HG03469 (cell line): ENCODE measurements around the gene PINK1.

Experiments
- ATAC-seq: cut with Tn5 transposase; IDR thresholded peaks from one replicate; pipeline ENCODE4 v1.9.1; 2021; ENCODE audit warnings: mild to moderate bottlenecking, moderate library complexity, moderate number of reproducible peaks; ENCODE audit not compliant: unreplicated experiment

Gene PINK1

DNA sequence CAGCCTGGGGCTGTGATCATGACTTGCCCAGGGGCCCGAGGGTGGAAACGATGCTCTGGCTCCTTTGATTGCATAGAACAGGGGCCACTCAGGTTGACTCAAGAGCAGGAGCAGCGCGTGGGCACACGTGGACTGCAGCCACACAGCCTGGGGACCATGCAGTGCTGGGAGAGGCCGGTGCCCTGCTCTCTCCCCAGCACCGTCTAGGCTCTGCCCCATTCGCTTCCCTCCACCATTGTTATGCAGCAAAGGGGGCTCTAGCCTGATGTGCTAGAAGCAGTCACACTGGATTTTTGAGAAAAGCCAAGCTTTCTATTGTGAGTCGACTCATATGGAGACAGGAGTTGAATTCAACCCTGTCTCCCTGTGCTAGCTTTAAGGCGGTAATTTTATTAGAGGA, 8.7 kb downstream of the PINK1 start:
- ATAC-seq, result no peak

DNA sequence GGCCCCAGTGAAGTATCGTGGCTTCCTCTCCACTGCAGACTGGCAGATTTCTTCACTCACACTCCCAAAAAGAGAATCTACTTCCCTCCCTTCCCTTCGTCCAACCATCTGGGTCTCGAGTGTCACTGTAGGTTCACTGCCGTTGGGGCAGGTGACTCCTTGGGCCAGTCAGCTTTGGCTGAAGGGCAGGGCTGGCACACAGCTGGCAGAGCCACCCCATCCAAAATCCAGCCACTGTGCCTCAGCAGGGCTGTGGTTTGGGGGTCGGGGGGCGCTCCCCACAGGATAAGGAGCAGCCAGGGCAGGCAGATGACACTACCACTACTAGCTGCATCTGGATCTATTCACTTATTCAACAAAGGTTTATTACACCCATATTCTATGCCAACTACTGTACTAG, 9.8 kb downstream of the PINK1 start:
- no peak for ATAC-seq

DNA sequence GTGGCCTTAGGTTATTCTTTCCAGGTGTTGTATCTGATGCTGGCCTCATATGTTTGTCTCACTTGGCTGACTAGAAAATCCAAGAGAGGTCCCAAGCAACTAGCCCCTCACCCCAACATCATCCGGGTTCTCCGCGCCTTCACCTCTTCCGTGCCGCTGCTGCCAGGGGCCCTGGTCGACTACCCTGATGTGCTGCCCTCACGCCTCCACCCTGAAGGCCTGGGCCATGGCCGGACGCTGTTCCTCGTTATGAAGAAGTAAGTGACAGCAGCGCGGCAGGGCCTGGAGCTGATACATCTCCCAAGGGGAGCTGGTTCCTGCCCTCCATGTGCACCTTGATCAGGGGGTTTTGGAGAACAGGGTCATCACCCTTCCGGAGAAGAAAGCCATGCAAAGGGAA, 11.2 kb downstream of the PINK1 start:
- ATAC-seq, result no peak

DNA sequence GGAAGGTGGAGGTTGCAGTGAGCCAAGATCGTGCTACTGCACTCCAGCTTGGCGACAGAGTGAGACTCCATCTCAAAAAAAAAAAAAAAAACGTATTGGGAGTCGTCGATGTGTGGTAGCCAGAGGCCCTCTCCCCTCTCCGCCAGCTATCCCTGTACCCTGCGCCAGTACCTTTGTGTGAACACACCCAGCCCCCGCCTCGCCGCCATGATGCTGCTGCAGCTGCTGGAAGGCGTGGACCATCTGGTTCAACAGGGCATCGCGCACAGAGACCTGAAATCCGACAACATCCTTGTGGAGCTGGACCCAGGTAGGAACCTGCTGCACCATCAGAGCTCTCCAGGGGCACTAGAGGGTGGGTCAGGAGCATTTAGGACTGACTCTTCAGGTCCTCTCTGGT, 12.2 kb downstream of the PINK1 start:
- no peak for ATAC-seq

DNA sequence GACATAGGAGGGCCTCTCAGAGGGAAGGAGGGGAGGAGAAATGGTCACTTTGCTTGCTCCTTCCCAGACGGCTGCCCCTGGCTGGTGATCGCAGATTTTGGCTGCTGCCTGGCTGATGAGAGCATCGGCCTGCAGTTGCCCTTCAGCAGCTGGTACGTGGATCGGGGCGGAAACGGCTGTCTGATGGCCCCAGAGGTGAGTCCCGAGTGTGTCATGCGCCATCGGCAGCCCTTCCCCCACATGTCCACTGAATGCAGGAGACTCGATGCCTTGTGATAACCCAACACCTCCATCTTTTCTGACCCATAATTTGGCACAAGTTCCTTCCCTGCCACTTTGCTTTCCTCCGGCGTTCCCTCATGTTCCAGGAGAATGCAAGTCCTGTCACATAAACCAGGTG, 15.2 kb downstream of the PINK1 start:
- no peak for ATAC-seq

DNA sequence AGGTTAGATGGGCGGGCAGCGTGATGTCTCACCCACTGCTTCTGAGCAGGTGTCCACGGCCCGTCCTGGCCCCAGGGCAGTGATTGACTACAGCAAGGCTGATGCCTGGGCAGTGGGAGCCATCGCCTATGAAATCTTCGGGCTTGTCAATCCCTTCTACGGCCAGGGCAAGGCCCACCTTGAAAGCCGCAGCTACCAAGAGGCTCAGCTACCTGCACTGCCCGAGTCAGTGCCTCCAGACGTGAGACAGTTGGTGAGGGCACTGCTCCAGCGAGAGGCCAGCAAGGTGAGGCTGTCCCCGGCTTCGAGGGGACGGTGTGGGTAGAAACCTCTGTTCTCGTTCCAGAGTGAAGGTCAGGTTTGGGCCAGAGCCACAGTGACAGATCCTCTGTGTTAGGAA, 15.7 kb downstream of the PINK1 start:
- ATAC-seq, result no peak

DNA sequence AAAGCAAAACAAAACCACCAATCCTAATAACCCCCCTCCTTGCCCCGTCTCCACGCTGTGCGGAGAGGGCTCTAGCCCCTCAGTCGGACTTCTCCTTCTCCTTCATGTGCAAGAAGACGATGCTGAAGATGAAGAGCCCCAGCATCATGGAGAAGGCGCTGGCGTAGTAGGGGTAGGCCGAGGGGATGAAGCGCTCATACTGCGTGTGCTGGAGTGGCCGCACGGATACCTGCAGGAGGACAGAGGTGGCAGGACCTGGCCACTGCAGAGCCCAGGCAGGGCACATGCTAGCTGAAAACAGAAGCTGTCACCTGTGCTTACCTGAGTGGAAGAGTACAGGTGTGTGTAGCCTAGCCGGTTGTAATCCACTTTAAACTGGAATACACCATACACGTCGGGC, 19.0 kb downstream of the PINK1 start:
- ATAC-seq, result no peak

DNA sequence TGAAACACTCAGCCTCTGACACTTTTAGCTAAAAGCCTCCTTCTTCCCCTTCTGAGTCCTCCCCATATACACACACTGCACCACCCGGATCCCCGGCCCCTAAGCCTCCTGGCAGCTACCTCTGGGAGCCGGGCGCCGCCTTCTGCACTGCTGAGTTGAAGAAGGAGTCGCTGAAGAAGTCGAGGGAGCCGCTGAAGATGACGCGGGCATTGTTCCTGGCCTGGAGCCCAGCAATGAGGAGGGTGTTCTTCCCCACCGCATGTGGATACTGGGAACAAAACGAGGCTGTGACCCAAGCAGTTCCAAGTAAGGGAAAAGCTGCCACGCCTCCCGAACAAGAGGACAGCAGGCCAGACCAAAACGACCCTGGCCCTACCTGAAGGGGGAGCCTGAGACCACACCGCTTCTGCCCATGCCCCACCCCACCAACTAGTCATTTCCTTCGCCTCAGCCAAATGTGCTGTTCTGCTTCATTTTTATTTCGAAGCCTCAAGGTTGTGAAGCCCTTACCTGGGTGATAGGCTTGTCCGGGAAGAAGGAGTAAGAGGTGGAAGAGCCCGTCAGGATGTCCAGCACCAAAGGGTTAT, 20.9 kb downstream of the PINK1 start:
- no peak for ATAC-seq

DNA sequence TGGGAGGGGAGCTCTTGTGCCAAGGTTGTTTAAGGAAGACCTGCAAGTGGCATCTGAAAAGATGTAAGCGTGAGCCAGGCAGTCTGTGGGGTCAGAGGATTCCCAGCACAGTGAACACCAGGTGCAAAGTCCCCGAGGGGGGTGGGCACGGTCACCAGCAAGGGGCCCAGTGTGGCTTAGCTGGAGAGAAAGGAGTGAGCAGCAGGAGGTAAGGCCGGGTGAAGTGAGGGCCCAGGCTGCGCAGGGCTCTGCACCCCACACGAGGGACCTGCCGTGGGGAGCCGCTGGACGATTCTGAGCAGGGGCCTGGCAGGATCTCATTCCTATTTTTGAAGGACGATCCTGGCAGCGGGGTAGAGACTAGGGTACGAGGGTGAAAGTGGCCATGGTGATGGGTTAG, 23.8 kb downstream of the PINK1 start:
- ATAC-seq, result no peak

DNA sequence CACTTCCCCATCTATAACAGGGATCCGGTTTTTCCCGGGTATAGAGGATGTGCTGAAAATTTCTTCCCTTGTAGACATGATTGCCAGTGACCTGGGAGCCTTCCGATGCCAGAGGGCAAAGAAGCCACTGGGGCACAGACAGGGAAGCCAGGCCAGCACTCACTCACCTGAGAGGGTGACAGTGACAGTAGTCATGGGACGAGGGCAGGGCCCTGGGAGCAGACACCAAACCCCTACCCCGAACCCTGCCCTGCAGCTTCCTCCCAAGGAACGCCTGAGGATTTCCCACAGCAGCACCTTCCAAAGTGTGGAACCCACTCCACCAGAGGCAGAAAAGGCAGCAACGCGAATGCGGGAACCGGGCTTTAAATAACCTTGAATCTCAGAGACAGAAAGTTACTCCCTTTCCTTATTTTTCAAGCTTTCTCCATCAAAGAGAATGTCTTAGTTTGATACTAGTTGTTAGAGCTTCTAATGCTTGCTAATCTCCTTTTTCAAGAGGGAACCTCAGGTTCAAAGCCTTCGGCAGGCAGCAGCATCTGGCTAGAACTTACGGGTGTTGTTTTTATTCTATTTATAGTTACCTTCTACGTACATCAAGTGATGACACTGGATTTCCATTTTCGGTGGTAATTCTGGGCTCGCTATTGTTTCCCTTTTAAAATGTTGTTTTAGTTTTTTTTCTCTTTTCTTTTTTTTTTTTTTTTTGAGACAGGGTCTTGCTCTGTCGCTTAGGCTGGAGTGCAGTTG, 25.1 kb downstream of the PINK1 start:
- no peak for ATAC-seq

DNA sequence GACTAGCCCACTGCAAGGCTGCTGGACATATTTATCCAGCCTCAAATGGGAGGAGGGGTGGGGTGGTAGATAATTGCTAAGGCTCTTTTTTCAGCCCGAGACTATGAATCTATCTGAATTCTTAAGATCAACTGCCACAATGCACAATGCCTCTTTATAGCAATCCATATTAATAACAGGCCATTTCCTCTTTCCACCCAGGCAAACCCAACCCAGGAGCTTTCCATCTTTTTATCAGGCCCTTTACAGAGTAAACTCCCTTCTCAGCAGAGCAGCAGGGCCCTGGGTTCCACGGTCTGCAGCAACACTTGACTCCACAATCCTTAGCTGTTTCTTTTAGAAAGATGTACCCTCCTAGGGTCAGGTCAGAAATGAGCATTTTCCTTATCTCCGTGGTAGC, 27.1 kb downstream of the PINK1 start:
- ATAC-seq, result no peak

DNA sequence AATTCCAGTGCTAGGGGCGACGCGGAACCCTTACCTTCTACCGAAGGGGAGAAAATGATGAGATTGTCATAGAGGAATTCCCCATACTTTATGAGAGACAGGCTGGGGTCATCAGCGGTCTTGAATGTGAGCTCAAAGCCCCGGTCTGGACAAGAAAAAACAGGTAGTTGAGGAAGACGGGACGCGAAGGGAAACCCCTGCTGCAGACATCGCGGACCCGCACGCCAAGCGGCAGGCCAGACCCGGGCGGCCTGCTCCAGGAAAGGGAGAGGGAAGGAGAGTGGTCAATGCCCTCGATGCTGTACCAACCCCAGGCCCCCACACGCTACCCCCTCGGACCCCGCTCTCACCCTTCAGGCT, 27.6 kb downstream of the PINK1 start:
- no peak for ATAC-seq

DNA sequence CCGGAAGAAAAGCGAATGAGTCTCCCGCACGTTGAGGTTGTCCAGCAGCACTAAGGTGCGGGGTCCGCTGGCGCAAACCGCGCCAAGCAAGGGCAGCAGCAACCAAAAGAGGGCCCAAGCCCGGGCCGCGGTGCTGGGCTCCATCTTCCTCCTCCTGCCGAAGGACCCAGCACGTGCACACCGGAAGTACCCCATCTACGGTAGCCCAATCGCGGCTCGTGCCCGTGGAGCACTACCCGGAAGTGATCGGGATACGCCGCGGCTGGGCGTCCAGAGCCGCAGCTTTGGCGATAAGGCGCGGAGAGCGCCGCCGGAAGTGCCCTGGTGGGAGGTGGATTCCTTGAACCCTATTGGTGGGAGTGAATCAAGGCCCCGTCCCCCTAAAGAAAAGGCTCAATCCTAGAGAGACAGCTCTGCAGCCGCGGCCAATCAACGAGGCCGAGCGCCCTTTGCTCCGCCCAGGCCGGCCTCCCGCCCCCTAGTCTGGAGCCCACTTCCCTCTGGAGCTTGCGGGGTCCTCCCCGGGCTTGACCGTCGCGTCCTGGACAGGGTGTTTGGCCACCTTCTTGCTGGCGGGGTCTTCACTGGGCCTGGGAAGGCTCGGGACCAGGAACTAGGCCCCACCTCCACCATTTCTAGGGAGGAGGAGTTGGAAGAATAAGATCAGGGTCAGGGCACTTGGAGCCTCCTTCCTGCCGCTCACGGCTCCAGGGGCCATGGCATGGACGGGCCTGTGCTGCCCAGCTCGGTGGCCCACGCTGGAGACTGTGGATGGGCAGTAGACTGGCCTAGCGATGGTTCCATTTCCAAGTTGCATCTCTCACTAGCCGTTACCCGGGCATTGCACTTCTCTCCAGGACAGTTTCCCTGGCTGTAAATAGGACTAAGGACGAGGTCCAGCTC, 28.2 kb downstream of the PINK1 start, which contains the start of gene DDOST:
Gene DDOST (minus strand): TSS at position 163 of the 903 bp plus-strand sequence. CDS start 19 bp downstream, at position 144.
- ATAC-seq, result peak; percentile 88

DNA sequence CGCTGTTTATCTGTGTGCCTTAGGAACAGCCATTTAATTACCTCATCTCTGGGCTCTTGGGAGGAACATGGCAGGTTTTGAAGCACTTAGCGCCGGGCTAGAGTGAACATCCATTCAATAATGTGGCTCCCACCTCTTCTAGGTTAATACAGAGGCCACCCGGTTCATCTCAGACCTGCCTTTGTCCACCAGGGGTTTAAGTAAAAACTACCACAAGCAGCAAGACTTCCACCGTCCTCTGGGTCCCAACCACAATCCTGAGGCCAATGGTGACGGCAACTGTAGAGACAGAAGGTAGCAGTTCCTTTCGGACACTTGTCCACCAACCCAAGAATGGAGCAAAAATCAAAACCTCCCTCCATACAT, 28.8 kb downstream of the PINK1 start:
- no peak for ATAC-seq

DNA sequence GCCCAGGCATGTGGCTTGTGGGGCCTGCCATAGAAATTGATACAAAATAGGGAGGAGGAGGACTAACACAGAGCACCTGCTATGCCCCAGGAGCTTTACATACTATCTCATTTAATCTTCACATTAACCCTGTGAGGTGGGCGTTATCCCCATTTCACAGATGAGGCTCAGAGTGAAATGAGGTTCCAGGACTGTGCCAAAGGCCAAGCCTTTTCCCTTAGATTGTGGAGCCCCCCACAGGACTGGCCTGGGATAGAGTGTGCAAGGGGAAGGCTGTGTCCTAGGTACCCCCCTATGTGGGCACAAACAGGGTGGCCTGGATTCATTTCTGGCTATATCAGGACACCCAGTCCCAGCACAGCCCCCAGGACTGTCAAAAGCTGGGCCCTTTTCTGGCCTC, 30.1 kb downstream of the PINK1 start:
- no peak for ATAC-seq

DNA sequence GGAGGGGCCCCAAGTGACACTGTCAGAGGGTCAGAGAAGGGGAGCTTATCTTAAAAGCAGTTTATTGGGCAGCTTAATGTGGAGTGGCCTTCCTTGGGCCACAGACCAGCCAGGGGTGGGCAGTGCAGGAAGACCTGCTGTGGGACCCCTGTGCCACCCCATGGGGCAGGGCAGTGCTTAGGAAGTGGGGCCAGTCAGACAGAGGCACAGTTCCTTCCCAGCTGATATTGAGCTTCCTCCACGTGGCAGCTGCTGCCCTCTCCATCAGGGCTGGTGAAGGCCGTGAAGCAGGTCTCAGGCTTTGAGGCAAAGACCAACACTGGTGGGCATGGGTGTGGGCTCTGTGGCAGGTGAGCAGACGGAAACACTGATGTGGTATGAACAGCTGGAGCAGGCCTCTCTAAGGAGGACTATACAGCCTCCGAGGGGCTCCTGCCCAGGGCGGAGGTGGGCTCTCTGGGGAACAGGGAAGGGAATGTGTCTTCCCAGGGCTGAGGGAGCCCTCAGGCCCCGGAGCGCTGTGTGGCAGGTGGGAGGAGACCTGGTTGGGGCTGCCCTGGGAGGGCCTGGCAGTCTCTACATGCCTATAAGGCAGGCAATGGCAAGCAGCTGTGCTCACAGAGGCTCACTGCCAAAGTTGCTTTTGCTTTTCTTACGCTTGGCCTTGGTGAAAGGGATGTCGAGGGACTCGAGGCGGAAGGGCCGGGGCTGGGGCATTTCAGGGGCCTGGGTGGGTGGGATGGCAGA, 30.9 kb downstream of the PINK1 start:
- no peak for ATAC-seq

DNA sequence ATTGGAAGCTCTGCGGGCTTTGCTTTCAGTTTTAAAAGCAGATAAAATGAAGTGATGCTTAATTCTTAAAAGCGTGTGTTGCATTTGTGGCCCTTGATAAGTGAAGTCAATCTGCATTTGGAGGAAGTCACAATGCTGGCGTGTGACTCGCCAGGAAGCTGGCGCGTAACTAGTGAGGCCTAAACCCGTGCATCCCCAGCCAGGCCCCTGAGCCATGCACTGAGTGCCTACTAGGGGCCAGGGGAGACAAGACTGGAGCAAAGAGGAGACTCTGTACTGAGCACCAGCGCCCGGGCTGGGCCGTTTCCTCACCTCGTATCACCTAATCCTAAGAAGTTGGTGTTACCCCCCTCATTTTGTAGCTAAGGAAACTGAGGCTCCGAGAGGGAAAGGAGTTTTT, 32.5 kb downstream of the PINK1 start:
- no peak for ATAC-seq

DNA sequence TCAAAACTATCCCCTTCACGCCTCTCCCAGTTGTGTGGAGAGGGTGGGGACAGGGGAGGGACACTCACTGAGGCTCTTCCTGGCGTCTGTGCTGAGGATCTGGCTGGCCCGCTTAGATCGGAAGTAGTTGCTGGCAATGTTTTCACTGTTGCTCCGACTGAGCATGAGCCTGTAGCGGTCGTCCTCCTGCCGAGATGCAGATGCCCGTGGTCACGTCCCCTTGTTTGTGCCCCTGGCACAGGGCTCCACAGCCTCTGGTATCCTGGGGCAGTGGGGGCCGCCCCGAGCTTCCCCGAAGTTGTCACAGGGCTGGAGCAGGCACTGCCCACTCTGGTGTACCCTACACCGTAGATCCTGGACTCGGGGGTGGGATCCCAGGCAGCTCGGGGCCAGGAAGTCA, 32.9 kb downstream of the PINK1 start:
- no peak for ATAC-seq

DNA sequence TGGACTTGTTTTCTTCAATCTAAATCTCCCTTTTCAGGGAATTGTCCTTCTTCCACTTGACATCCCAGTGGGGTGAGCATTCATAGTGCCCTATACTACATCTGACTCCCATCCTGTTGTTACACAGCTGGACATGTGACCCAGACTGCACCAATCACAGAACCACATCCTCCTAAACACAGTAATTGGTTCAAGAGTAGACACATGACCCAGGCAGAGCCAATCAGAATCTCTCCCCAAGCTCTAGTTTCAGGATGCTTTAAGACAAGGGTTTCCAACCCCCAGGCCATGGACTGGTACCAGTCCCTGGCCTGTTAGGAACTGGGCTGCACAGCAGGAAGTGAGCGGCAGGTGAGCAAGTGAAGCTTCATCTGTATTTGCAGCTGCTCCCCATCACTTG, 33.5 kb downstream of the PINK1 start:
- ATAC-seq, result no peak

DNA sequence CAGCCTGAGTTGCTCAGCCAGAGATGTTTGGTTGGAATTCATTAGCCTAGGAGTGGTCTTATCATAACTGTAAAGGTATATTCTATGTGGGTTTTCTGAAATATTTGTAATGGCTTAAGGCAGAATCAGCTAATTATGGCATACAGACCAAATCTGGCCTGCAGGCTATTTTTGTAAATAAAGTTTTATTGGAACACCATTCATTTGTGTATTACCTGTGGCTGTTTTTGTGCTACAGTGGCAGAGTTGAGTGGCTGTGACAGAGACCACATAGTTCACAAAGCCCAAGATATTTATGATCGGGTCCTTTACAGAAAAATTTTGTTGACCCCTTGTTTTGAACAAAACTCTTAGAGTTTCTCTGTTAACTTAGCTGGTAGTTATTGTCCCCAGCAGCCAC, 35.3 kb downstream of the PINK1 start:
- no peak for ATAC-seq

DNA sequence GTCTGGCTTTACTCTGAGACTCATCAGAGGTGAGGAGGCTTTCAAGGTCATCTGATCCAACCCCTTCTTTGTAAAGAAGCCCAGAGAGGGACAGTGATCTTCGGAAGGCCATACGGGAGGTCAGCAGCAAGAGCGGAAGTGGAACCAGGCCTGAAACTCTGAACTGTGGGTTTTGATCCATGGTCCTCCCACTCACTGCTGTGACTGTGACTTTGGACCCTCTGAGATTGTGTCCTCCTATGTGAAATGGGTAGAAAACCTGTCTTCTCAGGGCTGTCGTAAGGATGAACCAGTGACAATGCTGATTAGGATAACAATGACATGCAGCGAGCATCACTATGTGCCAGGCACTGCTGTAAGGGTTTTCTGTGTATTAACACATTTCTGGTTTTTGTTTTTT, 37.7 kb downstream of the PINK1 start:
- ATAC-seq, result no peak
